ENCODE results near the gene RARA.

- TF ChIP-seq POLR2A (IDR thresholded peaks at IDR 0.05) (no peak), CTCF (IDR thresholded peaks at IDR 0.05) (no peak), POLR2AphosphoS5 (IDR thresholded peaks at IDR 0.05) (no peak), EP300 (IDR thresholded peaks at IDR 0.05) (no peak)
These were observed 28.4 kb downstream of the RARA start for GRCh38 chr17:40337351-40337750.

Measured in upper lobe of left lung (tissue), 4 donors.